CMK (cell line): ENCODE data around the gene BRAF.
A peak's percentile ranks its signal among the peaks of the same experiment; 100 is the strongest.
"Not testable (repeated sequence)": the region's sequence is repeated elsewhere in the genome, so short reads cannot be mapped to it uniquely, and the experiment has no call there.

Experiments used
- DNase-seq: peaks from one replicate; pipeline ENCODE4 v3.0.0-alpha.2; 2010; ENCODE audit warnings: low read depth

BRAF gene

DNA sequence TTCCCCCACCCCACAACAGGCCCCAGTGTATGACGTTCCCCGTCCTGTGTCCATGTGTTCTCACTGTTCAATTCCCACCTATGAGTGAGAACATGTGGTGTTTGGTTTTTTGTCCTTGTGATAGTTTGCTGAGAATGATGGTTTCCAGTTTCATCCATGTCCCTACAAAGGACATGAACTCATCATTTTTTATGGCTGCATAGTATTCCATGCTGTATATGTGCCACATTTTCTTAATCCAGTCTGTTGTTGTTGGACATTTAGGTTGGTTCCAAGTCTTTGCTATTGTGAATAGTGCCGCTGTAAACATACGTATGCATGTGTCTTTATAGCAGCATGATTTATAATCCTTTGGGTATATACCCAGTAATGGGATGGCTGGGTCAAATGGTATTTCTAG, 216.0 kb downstream of the BRAF start:
- DNase-seq = not testable (repeated sequence)

DNA sequence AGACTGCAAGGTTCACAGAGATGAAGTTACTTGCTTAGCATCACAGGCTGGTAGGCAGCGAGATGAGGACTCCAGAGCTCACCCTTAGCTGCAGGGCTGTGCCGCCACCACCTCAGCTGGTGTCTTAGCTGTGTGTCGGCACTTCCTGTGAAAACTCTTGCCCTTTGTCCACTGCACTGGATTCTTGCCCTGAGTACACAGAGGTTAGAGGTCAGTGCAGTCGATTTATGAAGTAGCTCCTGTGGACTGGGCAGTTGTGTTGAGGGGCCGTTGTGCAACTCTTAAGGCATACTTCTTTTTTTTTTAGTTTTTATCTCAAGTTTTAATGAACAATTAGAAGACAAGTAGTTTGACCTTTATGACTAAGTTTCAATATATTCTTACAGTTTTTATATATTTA, 217.6 kb downstream of the BRAF start:
- no peak for DNase-seq

DNA sequence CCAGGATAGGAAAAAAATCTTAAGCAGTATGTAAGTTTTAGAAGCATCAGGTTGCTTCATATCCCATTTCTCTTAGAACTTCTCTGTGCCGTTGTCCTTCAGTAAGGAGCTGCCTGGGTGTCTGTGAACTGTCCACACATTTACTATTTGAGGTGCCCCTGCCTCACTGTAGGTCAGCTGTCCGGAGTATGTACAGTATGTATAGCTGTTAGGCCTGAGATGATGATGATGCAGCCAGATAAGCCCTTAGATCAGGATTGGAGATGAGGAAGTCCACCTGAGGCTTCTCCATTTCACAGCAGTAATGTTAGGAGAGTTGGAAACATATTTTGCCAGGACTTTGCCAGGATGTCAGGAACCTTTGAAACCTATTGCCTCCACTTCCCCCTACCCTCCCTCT, 220.5 kb downstream of the BRAF start:
- DNase-seq = no peak

DNA sequence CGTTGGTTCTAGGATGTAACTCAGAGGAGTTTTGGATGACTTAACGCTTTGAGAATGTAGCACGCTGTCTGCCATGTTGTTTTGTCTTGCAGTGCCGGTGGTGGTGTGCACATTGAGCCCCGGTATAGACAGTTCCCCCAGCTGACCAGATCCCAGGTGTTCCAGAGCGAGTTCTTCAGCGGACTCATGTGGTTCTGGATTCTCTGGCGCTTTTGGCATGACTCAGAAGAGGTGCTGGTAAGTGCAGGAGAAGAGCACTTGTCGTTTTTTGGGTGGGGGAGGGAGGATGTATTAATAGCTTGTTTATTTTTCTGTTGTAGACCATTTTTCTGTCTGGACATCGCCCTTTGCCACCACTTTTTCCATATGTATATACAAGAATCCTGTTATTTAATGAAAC, 222.0 kb downstream of the BRAF start:
- no peak for DNase-seq

DNA sequence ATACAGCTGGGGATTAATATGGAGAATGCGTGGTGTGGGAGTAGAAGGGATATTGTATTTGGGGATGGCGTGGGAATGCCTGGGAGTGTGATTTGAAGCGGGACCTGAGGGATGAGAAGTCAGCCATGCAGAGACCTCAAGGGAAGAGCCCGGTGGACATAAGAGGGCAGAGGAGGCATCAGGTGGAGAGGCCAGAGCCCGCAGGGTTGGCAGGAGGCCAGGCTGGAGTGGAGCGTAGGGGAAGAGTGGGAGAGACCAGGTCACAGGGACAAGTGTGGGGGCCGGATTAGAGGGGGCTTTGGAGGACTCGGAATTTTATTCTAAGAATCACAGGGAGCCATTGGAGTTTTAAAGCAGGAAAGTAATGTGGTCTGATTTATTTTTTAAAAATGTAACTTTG, 226.3 kb downstream of the BRAF start:
- DNase-seq = no peak

DNA sequence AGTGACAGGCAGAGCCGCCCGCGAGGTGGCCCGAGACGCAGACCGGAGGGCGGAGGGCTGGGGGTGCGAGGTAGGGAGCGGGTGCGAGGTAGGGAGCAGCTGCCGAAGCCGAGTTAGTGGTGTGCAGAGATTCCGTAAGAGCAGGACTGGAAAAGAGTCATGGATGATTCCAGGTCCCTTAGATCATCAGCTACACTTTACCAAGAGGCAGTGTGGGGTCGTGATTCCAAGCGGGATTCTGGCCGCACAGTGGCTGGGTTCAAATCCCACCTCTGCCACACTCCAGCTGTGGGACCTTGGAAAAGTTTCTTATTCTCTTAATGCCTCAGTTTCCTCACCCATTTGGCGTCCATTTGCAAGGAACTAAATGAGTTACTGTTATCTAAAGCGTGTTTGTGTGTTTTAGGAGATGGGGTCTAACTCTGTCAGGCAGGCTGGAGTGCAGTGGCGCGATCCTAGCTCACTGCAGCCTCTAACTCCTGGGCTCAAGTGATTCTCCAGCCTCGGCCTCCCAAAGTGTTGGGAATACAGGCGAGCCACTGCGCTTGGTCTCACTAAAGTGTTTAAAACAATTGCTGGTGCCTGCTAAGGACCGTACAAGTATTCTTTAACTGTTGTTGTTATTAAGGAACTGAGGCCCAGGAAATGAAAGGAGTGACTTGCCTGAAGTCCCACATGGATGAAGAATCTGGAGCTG, 227.1 kb downstream of the BRAF start:
- no peak for DNase-seq

DNA sequence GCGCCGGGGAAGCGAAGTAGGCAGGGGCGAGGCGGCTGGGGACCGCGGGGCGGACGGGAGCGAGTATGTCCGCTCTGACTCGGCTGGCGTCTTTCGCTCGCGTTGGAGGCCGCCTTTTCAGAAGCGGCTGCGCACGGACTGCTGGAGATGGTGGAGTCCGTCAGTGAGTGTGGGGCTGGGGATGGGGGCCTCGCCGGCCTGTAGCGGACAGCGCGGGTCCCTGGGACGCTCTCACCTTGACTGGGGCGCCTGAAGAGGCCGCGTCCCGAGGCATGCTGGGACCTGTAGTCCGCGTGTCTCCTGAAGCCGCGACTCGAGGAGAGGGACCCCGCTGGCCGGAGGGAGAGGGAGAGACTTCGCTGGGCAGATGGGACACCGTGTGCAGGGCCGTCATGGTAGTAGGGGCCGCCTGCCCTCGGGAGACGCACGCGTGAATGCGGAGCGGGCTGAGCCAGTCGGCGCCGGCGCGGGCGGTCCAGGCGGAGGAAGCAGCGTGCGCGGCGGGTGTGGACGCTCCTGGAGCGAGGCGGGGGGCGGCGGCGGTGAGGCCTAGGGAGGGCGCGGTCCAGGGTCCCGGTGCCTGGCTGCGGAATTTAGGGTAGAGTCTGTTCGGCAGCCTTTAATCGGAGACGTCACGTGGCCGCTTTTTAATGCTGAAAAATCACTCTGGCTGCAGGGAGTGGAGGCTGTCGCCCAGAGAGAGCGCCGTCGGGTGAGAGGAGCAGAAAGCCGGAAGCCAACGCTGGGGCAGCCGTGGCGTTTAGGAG, 227.9 kb downstream of the BRAF start, which contains the start of gene NDUFB2:
NDUFB2 (plus strand) TSS at position 29 of the 767 bp plus-strand sequence; CDS start at position 66, 37 bp downstream.
- peak; percentile 31 for DNase-seq

DNA sequence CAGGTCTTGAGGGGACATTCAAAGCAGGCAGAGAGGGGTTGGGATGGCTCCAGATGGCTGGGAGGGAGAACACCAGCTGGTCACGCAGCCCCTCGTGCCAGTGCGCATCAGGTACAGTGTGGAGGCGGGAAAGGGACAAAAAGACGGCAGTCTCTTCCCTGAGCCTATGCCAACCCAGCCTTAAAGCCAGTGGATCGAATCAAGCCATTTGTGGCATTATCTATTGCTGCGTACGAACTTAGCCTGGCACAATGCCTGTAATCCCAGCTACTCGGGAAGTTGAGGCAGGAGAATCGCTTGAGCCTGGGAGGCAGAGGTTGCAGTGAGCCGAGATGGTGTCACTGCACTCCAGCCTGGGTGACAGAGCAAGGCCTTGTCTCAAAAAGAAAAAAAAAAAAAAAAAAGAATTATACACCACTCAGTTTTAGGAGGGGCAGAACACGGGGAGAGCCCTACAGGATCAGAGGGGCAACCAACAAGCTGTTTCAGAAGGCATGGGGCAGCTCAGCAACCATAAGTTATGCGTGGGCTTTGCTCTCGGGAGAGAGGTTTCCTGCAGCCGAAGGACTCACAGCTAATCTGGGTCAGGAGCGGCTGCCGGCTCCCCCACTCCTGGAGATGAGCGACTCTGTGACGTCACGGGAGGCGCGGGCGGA, 228.6 kb downstream of the BRAF start:
- peak; percentile 52 for DNase-seq

DNA sequence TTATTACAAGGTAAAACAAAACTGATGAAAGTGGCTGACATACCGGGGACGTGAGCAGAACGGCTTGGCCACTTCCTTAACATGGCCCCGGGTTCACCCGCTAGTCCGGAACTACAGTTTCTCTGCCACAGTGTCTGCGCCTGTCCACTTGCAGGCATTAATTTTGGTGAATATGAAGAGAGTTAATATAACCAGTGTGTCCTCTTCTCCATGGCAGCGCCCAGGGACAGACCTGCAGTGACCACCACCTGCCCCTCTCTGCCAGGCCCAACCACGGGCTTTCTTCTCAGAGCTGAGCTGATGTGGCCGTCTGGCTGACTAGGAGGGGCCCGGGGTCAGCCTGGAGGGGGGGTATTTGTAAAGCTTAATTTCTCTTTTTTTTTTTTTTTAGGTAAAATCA, 229.3 kb downstream of the BRAF start:
- DNase-seq = no peak

DNA sequence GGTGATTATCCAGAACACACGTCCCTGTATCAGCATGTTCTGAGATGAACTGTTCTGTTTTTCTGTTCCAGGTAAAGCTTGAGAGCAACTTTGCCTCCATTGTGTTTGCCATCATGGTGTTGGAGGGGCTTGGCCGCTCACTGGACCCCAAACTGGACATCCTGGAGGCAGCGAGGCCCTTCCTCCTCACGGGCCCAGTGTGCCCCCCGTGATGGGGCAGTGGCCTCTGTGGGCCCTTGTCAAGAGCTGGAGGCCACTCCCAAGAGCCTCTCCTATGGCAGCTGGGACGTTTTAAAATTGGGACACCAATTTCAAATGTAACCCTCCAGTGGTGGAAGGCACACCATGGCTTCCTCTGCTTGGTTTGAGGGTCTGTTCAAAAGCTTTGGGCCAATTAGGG, 230.1 kb downstream of the BRAF start:
- DNase-seq = no peak

DNA sequence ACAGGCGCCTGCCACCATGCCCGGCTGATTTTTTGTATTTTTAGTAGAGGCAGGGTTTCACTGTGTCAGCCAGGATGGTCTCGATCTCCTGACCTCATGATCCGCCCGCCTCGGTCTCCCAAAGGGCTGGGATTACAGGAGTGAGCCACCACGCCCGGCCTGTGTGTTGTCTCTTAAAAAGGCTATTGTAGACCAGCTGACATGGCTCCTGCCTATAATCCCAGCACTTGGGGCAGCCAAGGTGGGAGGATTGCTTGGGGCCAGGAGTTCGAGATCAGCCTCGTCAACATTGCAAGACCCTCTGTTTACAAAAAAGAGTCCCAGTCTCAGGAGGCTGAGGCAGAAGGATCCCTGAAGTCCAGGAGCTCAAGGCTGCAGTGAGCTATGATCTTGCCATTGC, 230.9 kb downstream of the BRAF start:
- DNase-seq = not testable (repeated sequence)

DNA sequence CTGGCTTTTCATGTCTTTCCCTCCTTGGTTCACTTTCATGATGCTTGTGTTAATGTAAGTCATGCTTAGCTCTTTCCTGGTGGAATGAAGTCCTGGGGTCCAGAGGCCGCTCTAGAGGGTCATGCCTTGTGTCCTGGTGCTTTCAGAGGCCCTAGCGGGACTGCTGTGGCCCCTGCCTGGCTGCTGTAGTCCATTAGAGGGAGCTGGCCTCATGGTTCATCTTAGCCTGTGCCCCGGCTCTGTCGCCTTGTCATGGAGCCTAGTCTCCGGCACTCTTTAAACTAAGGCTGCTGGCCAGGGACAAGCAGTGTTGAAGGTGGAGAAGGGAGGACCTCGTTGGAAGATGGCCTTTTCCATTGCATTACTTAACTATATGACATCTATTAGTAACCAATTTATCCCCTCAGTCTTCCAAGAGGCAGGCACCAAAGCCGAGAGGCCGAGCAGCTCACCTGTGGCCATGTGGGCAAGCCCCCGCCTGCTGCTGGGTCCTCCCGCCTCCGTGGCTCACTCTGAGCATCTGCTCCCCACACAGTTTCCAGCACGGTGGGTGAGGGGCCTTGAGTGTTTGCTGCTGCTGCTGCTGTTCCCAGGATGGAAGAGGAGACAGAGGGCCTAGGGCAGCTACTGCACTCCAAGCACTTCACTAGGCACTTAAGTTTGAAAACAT, 233.2 kb downstream of the BRAF start:
- no peak for DNase-seq

DNA sequence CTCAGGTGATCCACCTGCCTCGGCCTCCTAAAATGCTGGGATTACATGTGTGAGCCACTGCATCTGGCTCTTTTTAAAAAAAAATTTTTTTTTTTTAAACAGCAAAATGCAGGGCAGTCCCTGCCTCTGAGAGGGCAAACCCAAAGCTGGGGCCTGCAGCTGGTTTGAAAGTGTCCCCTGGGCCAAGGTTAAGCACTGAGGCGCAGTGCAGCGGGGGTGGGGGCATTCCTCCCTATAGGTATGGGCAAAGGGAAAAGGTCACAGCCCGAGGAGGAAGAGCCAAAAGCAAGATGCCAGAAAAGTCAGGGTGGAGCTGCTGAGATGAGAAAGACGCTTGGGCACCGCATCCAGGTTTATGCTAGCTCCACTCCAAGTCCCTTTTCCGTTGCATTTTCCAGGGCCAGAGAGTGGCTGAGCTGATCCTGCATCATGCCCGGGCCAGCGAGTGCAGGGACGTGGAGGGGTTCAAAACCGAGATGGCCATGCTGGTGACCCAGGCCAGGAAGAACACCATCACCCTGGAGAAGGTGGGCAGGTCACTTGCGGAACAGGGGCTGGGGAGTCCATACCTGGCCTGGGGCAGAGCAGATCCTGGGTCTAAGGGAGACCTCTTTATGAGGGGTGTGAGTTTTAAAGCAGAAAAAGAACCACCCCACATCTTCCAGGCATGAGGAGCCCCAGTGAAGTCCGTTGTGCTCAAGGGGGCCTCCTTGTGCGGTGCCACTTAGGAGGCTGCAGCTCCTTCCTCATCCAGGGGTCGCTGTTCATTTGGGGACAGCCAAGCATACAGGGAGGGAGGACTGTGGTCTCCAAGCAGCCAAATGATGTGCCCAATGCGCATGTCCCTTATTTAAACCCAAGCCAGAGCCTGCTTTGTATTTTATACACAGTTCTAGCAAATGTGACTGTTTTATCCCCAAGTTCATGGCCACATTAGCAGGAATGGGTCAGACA, 235.3 kb downstream of the BRAF start:
- DNase-seq = no peak

DNA sequence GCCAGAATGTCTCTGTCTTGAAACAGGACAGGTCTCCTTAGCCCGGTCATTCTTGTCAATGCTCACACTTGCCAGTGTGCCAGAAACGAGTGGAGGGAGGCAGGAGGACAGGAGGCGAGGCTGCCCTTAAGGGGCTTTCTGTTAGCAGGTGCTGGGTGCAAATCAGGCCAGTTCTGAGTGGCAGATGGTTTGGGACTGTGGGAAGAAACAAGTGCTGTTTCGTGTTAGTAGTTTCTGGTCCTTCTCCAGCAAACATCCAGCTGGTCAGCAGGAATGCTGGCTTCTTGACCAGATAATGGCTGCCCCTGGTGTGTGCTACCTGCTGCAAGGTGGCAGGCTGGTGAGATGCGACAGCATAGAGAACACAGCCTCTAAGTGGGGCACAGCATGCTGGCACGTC, 236.4 kb downstream of the BRAF start:
- no peak for DNase-seq

DNA sequence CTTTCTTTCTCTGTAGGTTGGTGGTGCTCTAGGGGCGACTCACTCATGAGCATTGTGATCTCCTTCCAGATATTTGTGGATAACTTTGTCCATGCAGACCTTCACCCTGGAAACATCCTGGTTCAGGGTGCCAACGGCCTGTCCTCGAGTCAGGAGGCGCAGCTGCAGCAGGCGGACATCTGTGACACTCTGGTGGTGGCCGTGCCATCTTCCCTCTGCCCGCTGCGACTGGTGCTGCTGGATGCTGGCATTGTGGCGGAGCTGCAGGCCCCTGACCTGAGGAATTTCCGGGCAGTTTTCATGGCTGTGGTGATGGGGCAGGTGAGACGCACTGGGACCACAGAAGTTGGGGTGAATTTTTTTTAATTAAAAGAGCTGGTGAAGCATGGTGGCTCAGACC, 237.8 kb downstream of the BRAF start:
- DNase-seq = no peak

DNA sequence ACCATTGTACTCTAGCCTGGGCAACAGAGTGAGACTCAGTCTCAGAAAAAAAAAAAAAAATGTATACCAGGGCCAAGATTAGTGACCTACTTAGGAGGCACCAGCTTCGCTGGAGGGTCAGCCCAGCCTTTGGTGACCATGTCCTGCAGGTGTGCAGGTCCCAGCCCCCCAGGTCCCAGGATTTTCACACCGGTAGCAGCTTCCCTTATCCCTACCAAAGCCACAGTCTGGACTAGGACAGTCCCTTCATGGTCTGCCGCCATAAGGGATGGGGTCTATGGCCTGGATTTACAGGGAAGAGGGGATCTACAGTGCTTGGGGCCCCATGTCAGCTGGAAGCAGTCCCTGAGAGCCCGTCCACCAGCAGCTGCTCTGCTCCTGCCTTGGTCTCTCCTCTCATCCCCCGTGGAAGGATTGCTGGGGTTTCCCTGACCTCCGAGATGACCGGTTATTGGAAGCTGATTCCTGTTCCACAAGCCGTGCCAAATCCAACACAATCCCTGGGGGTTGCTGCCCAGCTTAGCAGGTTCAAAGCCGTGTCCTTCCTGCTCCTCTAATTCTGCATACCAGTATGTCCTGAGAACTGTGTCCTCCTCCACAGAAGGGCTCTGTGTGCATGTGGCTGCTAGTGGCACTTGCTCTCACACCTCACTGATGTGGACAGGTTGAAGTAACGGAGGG, 239.2 kb downstream of the BRAF start:
- no peak for DNase-seq

DNA sequence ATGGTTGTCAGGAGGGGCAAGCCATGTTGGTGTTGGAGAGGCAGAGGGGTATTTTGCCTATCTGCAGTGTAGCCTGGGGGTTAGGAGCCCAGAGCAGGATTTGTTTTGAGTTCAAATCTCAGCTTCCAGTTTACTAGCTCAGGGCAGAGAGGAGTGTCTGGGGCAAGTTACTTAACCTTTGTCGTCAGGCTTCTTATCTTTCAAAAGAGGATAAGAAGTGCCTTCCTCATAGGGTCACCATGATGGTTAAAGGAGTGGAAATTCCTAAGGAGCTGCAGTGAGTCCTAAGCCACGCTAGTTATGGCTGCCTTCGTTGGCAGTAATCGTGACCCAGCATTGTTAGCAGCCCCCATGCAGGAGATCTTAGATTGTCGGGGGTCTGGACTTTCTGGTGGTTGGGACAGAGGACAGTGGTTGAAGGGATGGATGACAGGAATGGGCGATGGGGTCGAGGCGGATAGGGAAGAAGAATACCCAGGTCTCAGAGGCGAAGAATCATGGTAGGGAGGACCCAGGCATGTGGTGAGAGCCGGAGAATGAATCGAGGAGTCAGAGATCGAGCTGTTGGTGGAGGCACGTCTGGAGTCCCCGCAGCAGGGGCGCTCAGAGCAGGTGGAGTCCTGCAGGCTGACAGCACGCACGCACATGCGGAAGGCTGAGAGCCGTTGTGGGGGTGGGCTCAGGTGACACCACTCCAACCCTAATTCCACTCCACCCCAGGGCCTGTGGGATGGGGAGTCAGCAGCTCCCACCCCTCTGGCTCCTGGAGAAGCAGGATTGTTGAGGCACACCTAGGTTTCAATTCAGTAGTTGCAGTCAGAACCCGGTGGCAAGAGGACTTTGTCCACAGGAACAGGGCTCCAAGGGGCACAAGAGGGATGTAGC, 240.4 kb downstream of the BRAF start:
- no peak for DNase-seq

DNA sequence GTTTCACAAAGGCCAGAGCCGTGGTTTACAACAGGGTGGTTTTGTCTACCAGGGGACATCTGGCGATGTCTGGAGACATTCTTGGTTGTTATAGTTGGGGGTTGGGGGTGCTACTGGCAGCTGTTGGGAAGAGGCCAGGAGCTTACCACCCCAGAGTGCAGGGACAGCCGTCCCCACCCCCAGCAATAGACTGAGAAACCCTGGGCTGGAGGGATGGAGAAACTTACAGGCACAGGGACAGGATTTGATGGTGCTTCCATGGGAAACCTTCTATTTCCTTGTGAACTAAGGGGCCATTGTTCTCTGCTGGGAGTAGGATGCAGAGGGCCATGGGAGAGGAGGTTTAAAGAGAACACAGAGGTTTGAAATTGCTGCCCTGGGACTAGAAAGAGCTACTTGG, 241.1 kb downstream of the BRAF start:
- no peak for DNase-seq

DNA sequence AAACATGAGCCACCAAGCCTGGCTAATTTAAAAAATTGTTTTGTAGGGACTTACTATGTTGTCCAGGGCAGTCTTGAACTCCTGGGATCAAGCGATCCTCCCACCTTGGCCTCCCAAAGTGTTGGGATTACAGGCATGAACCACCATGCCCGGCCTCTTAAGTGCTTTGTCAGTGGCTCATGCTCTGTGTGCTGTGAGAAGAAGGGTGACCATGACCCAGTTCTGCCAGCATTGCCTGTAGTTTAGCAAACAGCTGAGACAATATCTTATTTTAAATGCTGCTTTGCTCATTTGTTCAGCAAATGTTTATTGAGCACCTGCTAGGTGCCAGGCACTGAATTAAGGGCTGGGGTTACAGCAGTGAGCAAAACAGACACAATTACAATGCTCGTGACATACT, 243.0 kb downstream of the BRAF start:
- DNase-seq = no peak

DNA sequence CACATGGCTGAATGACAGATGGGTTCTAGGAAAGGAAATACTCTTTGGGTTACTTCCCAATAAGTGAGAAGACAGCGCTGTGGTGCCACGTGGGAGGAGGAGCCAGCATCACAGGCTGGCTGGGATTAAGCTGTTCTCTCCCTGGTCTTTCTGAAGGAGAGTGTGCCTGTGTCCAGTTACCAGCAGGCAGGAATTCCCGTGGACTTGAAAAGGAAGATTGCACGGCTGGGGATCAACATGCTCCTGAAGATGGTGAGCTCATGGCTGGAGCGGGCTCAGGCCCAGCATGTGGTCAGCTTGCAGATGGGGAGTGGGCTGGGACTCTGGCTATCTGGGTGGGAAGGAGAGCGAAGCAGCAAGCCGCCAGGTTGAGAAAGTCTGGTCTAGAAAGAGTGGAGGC, 243.8 kb downstream of the BRAF start:
- no peak for DNase-seq
